OCI-LY1 (cell line): ENCODE data around the gene RAB7A.
A peak's percentile ranks its signal among the peaks of the same experiment; 100 is the strongest.

ENCODE experiments used
- H2AFZ ChIP-seq: fragments of 200-600 bp; sonication (generic), shearing (Covaris generic); 2 replicates; pipeline ENCODE4 v1.6.0; 2014; ENCODE audit warnings: antibody characterized with exemption, mild to moderate bottlenecking, low read length
- H3F3A ChIP-seq: fragments of 200-600 bp; sonication (generic), shearing (Covaris generic); 2 replicates; pipeline ENCODE4 v1.6.0; 2014; ENCODE audit warnings: mild to moderate bottlenecking, antibody characterized with exemption, low read length, moderate library complexity; ENCODE audit not compliant: insufficient read depth
- H3K27ac ChIP-seq: fragments of 200-600 bp; sonication (generic); 2 replicates; pipeline ENCODE4 v1.5.1; 2014; ENCODE audit warnings: low read length, mixed run types, mild to moderate bottlenecking, low read depth; ENCODE audit not compliant: poor library complexity, severe bottlenecking
- H3K27me3 ChIP-seq: fragments of 200-600 bp; sonication (generic); 2 replicates; pipeline ENCODE4 v1.6.0; 2014; ENCODE audit warnings: antibody characterized with exemption, mild to moderate bottlenecking, low read length, moderate library complexity; ENCODE audit not compliant: insufficient read depth
- H3K36me3 ChIP-seq: fragments of 200-600 bp; sonication (generic); 2 replicates; pipeline ENCODE4 v1.6.1; 2014; ENCODE audit warnings: mild to moderate bottlenecking, antibody characterized with exemption, low read length, moderate library complexity, mixed read lengths; ENCODE audit not compliant: insufficient read depth
- H3K4me1 ChIP-seq: fragments of 200-600 bp; sonication (generic); 2 replicates; pipeline ENCODE4 v1.5.1; 2014; ENCODE audit warnings: mild to moderate bottlenecking, low read length, moderate library complexity; ENCODE audit not compliant: insufficient read depth, severe bottlenecking
- H3K4me2 ChIP-seq: fragments of 200-600 bp; sonication (generic), shearing (Covaris generic); 2 replicates; pipeline ENCODE4 v1.6.1; 2014; ENCODE audit warnings: low read length
- H3K4me3 ChIP-seq: fragments of 200-600 bp; sonication (generic); 2 replicates; pipeline ENCODE4 v1.5.1; 2014; ENCODE audit warnings: low read length, low read depth, mild to moderate bottlenecking, mixed read lengths; ENCODE audit not compliant: poor library complexity, severe bottlenecking
- H3K79me2 ChIP-seq: fragments of 200-600 bp; shearing (Covaris generic); 2 replicates; pipeline ENCODE4 v1.6.1; 2016; ENCODE audit warnings: mixed run types, low read length, mixed read lengths; ENCODE audit not compliant: insufficient read depth
- H3K9ac ChIP-seq: fragments of 200-600 bp; sonication (generic), shearing (Covaris generic); 2 replicates; pipeline ENCODE4 v1.6.1; 2014; ENCODE audit warnings: mild to moderate bottlenecking, low read length, mixed read lengths
- H3K9me2 ChIP-seq: fragments of 200-600 bp; sonication (generic), shearing (Covaris generic); 2 replicates; pipeline ENCODE4 v1.6.1; 2014; ENCODE audit warnings: low read depth, mild to moderate bottlenecking, low read length, mixed read lengths
- H3K9me3 ChIP-seq: fragments of 200-600 bp; shearing (Covaris generic); 2 replicates; pipeline ENCODE4 v1.6.1; 2014; ENCODE audit warnings: low read length, mixed read lengths
- H4K20me1 ChIP-seq: fragments of 200-600 bp; sonication (generic), shearing (Covaris generic); 2 replicates; pipeline ENCODE4 v1.6.0; 2016; ENCODE audit warnings: mild to moderate bottlenecking, low read length; ENCODE audit not compliant: insufficient read depth
- CTCF ChIP-seq: fragments of 200-600 bp; sonication (generic), shearing (Covaris generic); IDR thresholded peaks from 2 replicates; pipeline ENCODE4 v1.5.1; 2017; ENCODE audit warnings: mild to moderate bottlenecking, antibody characterized with exemption, low read length, moderate library complexity, mixed read lengths
- EZH2 ChIP-seq: fragments of 200-600 bp; sonication (generic), shearing (Covaris generic); IDR thresholded peaks from 2 replicates; pipeline ENCODE4 v1.8.0; 2017; ENCODE audit warnings: borderline replicate concordance, mixed run types, mild to moderate bottlenecking, antibody characterized with exemption, low read length, moderate library complexity, mixed read lengths

The RAB7A gene

DNA sequence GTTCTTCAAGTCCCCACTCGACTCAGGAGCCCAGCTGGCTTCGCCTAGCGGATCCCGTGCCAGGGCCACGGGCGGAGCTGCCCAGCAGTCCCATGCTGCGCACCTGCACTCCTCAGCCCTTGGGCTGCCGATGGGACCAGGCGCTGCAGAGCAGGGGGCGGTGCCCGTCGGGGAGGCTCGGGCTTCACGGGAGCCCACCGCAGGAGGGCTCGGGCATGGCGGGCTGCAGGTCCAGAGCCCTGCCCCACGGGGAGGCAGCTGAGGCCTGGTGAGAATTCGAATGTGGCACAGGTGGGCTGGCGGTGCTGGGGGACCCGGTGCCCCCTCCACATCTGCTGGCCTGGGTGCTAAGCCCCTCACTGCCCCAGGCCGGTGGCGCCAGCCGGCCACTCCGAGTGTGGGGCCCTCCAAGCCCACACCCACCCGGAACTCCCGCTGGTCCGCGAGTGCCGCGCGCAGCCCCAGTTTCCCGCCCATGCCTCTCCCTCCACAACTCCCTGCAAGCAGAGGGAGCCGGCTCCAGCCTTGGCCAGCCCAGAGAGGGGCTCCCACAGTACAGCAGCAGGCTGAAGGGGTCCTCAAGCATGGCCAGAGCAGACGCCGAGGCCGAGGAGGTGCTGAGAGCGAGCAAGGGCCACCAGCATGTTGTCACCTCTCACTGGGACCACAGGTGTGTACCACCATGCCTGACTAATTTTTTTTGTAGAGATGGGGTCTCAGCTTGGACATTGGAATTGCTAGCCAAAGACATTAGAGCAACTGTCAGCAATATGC lies 17.0 kb downstream of the RAB7A start:
- Histone ChIP-seq H3K4me3 (no peak overlapping the region), H2AFZ (no peak overlapping the region), H3K36me3 (peaks cover 81% of the 10 kb centered on the region), H3K9me2 (no peaks in the 10 kb centered on the region), H3K4me1 (no peaks in the 10 kb centered on the region), H3K27ac (no peak overlapping the region), H3K4me2 (no peak overlapping the region), H3F3A (no peaks in the 10 kb centered on the region), H3K27me3 (no peaks in the 10 kb centered on the region), H3K79me2 (peaks cover 77% of the 10 kb centered on the region), H3K9me3 (peaks cover 6% of the 10 kb centered on the region; the same call in 1 of the 2 replicates), H3K9ac (no peak overlapping the region), H4K20me1 (0 out of 2 replicates have a peak, but pooled peaks cover 3% of the 10 kb centered on the region)
- TF ChIP-seq EZH2, result no peak
- TF ChIP-seq CTCF, result no peak

DNA sequence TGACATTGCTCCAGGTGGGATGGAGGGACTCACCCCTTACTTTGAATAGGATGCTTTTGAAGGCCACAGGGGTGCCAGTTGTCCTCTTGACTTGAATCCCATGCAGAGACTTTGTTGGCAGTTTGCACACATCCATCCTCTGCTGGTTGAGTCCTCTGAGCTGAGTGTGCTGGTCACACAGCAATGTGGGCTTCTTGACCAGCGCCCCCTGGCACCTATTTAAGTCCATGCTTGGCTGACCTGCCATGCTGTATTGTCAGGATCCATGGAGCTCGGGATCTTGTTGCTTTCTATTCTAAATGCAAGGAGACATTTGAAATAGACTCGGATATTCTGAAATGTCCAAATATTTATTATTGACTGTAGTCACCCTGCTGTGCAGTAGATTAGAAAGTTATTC lies 19.8 kb downstream of the RAB7A start:
- no peak overlapping the region for H2AFZ ChIP-seq
- H3K27me3 ChIP-seq, result no peaks in the 10 kb centered on the region
- peaks cover 79% of the 10 kb centered on the region for H3K36me3 ChIP-seq
- no peak overlapping the region for H3K4me2 ChIP-seq
- peaks cover 70% of the 10 kb centered on the region for H3K79me2 ChIP-seq
- H3K9me3 ChIP-seq, result peaks cover 8% of the 10 kb centered on the region; the same call in 1 of the 2 replicates
- no peaks in the 10 kb centered on the region for H3F3A ChIP-seq
- no peak overlapping the region for H3K9ac ChIP-seq
- no peak overlapping the region for H3K27ac ChIP-seq
- no peak overlapping the region for H3K4me3 ChIP-seq
- H4K20me1 ChIP-seq, result 0 out of 2 replicates have a peak, but pooled peaks cover 3% of the 10 kb centered on the region
- no peak for TF ChIP-seq EZH2
- TF ChIP-seq CTCF, result peak; percentile 13; the same call in 1 of the 2 replicates
- no peaks in the 10 kb centered on the region for H3K4me1 ChIP-seq
- no peaks in the 10 kb centered on the region for H3K9me2 ChIP-seq

- H3K4me2 ChIP-seq, result no peak overlapping the region
- no peak overlapping the region for H3K4me3 ChIP-seq
- TF ChIP-seq EZH2, result no peak
- no peak for TF ChIP-seq CTCF
- H3K9me3 ChIP-seq, result peaks cover 6% of the 10 kb centered on the region; the same call in 1 of the 2 replicates
- no peaks in the 10 kb centered on the region for H3K9me2 ChIP-seq
- peaks cover 79% of the 10 kb centered on the region for H3K36me3 ChIP-seq
- no peak overlapping the region for H3K9ac ChIP-seq
- H3F3A ChIP-seq, result no peaks in the 10 kb centered on the region
- peaks cover 60% of the 10 kb centered on the region for H3K79me2 ChIP-seq
- no peak overlapping the region for H3K27ac ChIP-seq
- no peaks in the 10 kb centered on the region for H3K4me1 ChIP-seq
- H4K20me1 ChIP-seq, result 0 out of 2 replicates have a peak, but pooled peaks cover 3% of the 10 kb centered on the region
- no peak overlapping the region for H2AFZ ChIP-seq
- no peaks in the 10 kb centered on the region for H3K27me3 ChIP-seq
Measured at GRCh38 chr3:128746881-128747280, 20.9 kb downstream of the RAB7A start.
